Measurements from ENCODE around the gene ZNF219. TPM values are rescaled to one million over a fixed set of nuclear protein-coding genes. Genes with fewer than 3 reads are reported as not detected.

Gene ZNF219
- total RNA-seq, 1 donor from 2014 or later = 8.3 TPM

GRCh38 chr14:21107283-21107800 is 8.9 kb upstream of the ZNF219 start:
- no peak for DNase-seq (ENCODE audit: low spot score)
- H3K27ac Mint-ChIP-seq = no peak overlapping the region

GRCh38 chr14:21106498-21107282 is 8.2 kb upstream of the ZNF219 start:
- DNase-seq (ENCODE audit: low spot score) = peak; percentile 68
- Mint-ChIP-seq H3K4me3 (no peak overlapping the region), H3K27ac (no peak overlapping the region), H3K27me3 (ENCODE audit: insufficient read depth) (peaks cover 2% of the 10 kb centered on the region), H3K4me1 (ENCODE audit: low read depth) (peaks cover 34% of the 10 kb centered on the region), H3K36me3 (ENCODE audit: low read depth) (peaks cover 1% of the 10 kb centered on the region), H3K9me3 (no peaks in the 10 kb centered on the region)
- intact Hi-C loops (cut with micrococcal nuclease) = loop anchor here (1.0 to 10.0 kb wide), 3 partner anchors 38 to 448 kb away; no protein-coding TSS in a partner anchor

More at GRCh38 chr14:21107283-21107800, 8.9 kb upstream of the ZNF219 start:
- Mint-ChIP-seq H3K36me3 (ENCODE audit: low read depth) (peaks cover 1% of the 10 kb centered on the region), H3K9me3 (no peaks in the 10 kb centered on the region), H3K27me3 (ENCODE audit: insufficient read depth) (peaks cover 2% of the 10 kb centered on the region), H3K4me3 (no peak overlapping the region), H3K4me1 (ENCODE audit: low read depth) (peaks cover 27% of the 10 kb centered on the region)
- intact Hi-C loops (cut with micrococcal nuclease) = loop anchor here (1.0 to 10.0 kb wide), 3 partner anchors 39 to 447 kb away; no protein-coding TSS in a partner anchor

DNA sequence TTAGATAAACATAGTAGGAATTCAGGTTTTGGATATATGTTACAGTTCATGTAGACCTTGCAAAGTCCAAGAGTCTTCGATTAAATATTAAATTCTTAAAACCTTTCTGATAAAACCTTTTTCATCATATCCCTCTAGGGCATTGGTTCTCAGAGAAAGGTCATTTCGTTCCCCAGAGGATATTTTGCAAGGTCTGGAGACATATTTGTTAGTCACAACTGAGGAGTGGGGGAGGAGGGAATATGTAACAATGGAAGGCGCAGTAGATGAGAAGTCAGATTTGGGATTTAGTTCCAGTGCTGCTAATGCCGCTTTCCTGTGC is 7.7 kb upstream of the ZNF219 start:
- Mint-ChIP-seq H3K9me3 (no peaks in the 10 kb centered on the region), H3K27ac (no peak overlapping the region), H3K27me3 (ENCODE audit: insufficient read depth) (peaks cover 2% of the 10 kb centered on the region), H3K36me3 (ENCODE audit: low read depth) (peaks cover 1% of the 10 kb centered on the region), H3K4me1 (ENCODE audit: low read depth) (peaks cover 39% of the 10 kb centered on the region), H3K4me3 (no peak overlapping the region)
- intact Hi-C loops (cut with micrococcal nuclease) = loop anchor here (10.0 kb wide), 1 partner anchor 449 kb away; no protein-coding TSS in a partner anchor
- DNase-seq (ENCODE audit: low spot score) = no peak

DNA sequence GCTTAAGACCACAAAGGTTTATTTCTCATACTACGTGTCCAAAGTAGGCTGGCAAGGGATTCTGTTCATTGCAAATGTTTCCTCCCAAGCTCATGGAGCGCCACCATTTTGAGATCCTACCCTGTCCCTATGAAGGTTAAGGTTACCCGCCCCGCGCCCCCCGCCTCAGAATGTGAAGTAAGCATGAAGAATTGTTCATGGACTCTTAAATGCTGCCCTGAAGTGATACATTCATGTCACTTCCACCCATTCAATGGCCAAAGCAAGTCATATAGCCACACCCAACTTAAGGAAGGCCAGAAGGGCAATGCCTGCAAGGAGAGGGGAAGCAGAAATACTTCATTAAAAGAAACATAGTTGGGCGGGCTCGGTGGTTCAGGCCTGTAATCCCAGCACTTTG is 6.6 kb upstream of the ZNF219 start:
- H3K4me1 Mint-ChIP-seq (ENCODE audit: low read depth) = peaks cover 46% of the 10 kb centered on the region
- H3K27me3 Mint-ChIP-seq (ENCODE audit: insufficient read depth) = peaks cover 2% of the 10 kb centered on the region
- H3K4me3 Mint-ChIP-seq = peak overlapping the region; percentile 93
- no peaks in the 10 kb centered on the region for H3K9me3 Mint-ChIP-seq
- H3K27ac Mint-ChIP-seq = no peak overlapping the region
- no peak for DNase-seq (ENCODE audit: low spot score)
- H3K36me3 Mint-ChIP-seq (ENCODE audit: low read depth) = peaks cover 1% of the 10 kb centered on the region
- intact Hi-C loops (cut with micrococcal nuclease) = loop anchor here (10.0 kb wide), 1 partner anchor 450 kb away; no protein-coding TSS in a partner anchor

DNA sequence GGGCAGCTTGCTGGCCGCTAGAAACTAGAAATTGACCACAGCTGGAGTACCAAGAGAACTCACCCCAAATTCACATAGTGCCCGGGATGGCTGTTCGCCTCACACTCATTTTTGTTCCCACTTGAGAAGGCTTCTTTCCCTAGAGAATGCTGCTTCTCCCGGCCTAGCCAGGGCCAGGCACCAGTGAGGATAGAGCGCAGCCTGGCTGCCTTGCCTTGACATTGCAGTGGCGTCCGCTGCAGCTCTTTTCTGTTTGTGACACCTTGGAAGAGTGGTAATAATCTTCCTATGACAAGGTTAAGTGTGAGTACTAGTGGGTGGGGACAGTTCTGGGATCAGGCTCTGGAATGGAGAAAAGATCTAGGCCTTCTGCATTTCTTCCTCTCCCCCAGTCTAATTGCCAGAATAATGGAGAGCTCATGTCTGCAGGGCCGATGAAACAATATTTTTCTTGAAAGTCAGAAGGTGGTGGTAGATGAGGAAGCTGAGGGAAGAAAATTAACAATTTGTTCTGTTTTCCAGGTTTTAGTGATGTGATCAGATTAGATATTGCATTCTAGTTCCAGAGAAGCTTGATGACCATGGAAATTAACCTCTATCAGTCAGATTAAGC is 6.1 kb upstream of the ZNF219 start:
- peak overlapping the region; percentile 93 for H3K4me3 Mint-ChIP-seq
- no peaks in the 10 kb centered on the region for H3K9me3 Mint-ChIP-seq
- peak overlapping the region; percentile 97 for H3K27ac Mint-ChIP-seq
- H3K4me1 Mint-ChIP-seq (ENCODE audit: low read depth) = peaks cover 49% of the 10 kb centered on the region
- peaks cover 1% of the 10 kb centered on the region for H3K36me3 Mint-ChIP-seq (ENCODE audit: low read depth)
- intact Hi-C loops (cut with micrococcal nuclease) = loop anchor here (1.0 to 10.0 kb wide), 9 partner anchors 12 to 642 kb away; partner anchors contain the start of genes CHD8, HNRNPC, PIP4P1 and RNASE4
- peaks cover under 1% of the 10 kb centered on the region for H3K27me3 Mint-ChIP-seq (ENCODE audit: insufficient read depth)
- DNase-seq (ENCODE audit: low spot score) = peak; percentile 55

- DNase-seq (ENCODE audit: low spot score) = peak; percentile 92
- intact Hi-C loops (cut with micrococcal nuclease) = loop anchor here (1.0 to 10.0 kb wide), 10 partner anchors 12 to 642 kb away; partner anchors contain the start of genes CHD8, HNRNPC, METTL17 and PIP4P1
- Mint-ChIP-seq H3K27ac (peak overlapping the region; percentile 97), H3K4me3 (peak overlapping the region; percentile 93), H3K27me3 (ENCODE audit: insufficient read depth) (peaks cover 6% of the 10 kb centered on the region), H3K36me3 (ENCODE audit: low read depth) (peaks cover 1% of the 10 kb centered on the region), H3K4me1 (ENCODE audit: low read depth) (peaks cover 56% of the 10 kb centered on the region), H3K9me3 (no peaks in the 10 kb centered on the region)
Observed at GRCh38 chr14:21103710-21104447, 5.4 kb upstream of the ZNF219 start.

- H3K4me1 Mint-ChIP-seq (ENCODE audit: low read depth) = peaks cover 59% of the 10 kb centered on the region
- intact Hi-C loops (cut with micrococcal nuclease) = loop anchor here (1.0 to 10.0 kb wide), 6 partner anchors 114 to 641 kb away; partner anchors contain the start of genes CHD8, HNRNPC, METTL17 and PIP4P1
- H3K4me3 Mint-ChIP-seq = peak overlapping the region; percentile 93
- no peaks in the 10 kb centered on the region for H3K9me3 Mint-ChIP-seq
- H3K36me3 Mint-ChIP-seq (ENCODE audit: low read depth) = peaks cover 1% of the 10 kb centered on the region
- H3K27me3 Mint-ChIP-seq (ENCODE audit: insufficient read depth) = peaks cover 9% of the 10 kb centered on the region
- peak overlapping the region; percentile 97 for H3K27ac Mint-ChIP-seq
- no peak for DNase-seq (ENCODE audit: low spot score)
Observed at GRCh38 chr14:21103411-21103709, 4.9 kb upstream of the ZNF219 start.

DNA sequence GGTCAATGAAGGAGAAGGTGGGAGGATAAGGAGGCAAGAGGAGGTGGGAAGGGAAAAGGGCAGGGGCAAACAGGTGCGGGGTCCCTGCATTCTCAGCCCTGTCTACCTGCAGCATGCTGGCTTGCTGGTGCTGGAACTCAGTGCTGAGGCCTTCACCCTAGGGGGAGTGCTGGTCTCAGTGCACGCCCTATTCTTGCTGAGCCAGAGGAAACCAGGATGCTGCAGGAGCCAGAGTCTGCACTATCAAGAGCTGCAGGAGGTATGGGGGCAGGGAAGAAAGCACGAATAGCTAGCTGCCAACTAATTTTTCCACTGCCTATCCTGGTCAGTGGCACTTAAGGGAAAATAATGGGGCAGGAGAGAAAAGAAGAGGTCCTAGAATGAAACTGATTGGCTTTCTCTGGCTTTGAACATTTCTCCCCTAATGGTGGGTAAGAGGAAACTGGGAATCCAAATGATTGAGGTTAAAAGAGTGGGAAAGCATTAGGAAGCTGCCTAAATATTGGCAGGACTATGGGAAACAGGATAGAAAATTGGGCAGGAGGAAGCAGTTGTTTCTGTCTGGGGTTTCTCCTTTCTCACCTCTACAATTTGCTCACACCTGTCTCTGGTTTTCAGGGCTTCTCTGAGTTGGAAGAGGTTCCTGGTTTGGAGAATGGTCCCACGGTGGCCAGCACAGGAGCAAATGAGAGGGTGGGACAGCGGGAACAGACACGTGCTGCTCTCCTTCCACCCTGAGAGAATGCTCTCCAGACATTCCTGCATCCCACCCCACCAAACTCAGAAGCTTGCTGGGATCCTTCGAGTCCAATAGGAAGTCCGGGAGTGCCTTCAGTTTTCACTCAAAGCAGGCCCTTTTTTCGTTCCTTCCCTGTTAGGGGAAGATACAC is 4.3 kb upstream of the ZNF219 start:
- Mint-ChIP-seq H3K27ac (peak overlapping the region; percentile 97), H3K4me1 (ENCODE audit: low read depth) (peaks cover 59% of the 10 kb centered on the region), H3K36me3 (ENCODE audit: low read depth) (peaks cover 1% of the 10 kb centered on the region), H3K9me3 (no peaks in the 10 kb centered on the region), H3K4me3 (peak overlapping the region; percentile 93), H3K27me3 (ENCODE audit: insufficient read depth) (peaks cover 9% of the 10 kb centered on the region)
- DNase-seq (ENCODE audit: low spot score) = no peak
- intact Hi-C loops (cut with micrococcal nuclease) = loop anchor here (1.0 to 10.0 kb wide), 6 partner anchors 113 to 640 kb away; partner anchors contain the start of genes CHD8, HNRNPC, METTL17 and PIP4P1

GRCh38 chr14:21101802-21102413 is 3.5 kb upstream of the ZNF219 start:
- no peaks in the 10 kb centered on the region for H3K9me3 Mint-ChIP-seq
- peak overlapping the region; percentile 97 for H3K27ac Mint-ChIP-seq
- peaks cover 57% of the 10 kb centered on the region for H3K4me1 Mint-ChIP-seq (ENCODE audit: low read depth)
- intact Hi-C loops (cut with micrococcal nuclease) = loop anchor here (5.0 to 10.0 kb wide), 5 partner anchors 165 to 640 kb away; partner anchors contain the start of genes CHD8, HNRNPC, PIP4P1 and RNASE4
- H3K36me3 Mint-ChIP-seq (ENCODE audit: low read depth) = peaks cover 1% of the 10 kb centered on the region
- H3K27me3 Mint-ChIP-seq (ENCODE audit: insufficient read depth) = peaks cover 15% of the 10 kb centered on the region
- DNase-seq (ENCODE audit: low spot score) = no peak
- H3K4me3 Mint-ChIP-seq = peak overlapping the region; percentile 93

GRCh38 chr14:21100931-21101330 is 2.5 kb upstream of the ZNF219 start, which contains the start of gene TMEM253:
Gene TMEM253, plus strand, starts transcription at chr14:21101066. Its CDS starts 278 bp downstream, at chr14:21101344.
- Mint-ChIP-seq H3K36me3 (ENCODE audit: low read depth) (peaks cover 1% of the 10 kb centered on the region), H3K27ac (no peak within 1 kb of the TSS), H3K27me3 (ENCODE audit: insufficient read depth) (peaks cover 17% of the 10 kb centered on the region), H3K9me3 (no peaks in the 10 kb centered on the region), H3K4me1 (ENCODE audit: low read depth) (peaks cover 53% of the 10 kb centered on the region), H3K4me3 (peak within 1 kb of the TSS; percentile 93)
- intact Hi-C loops (cut with micrococcal nuclease) = loop anchor here (5.0 to 10.0 kb wide), 5 partner anchors 166 to 639 kb away; partner anchors contain the start of genes CHD8, HNRNPC, PIP4P1 and RNASE4
- no peak for DNase-seq (ENCODE audit: low spot score)

- H3K27me3 Mint-ChIP-seq (ENCODE audit: insufficient read depth) = peaks cover 17% of the 10 kb centered on the region
- peak overlapping the region; percentile 3 for H3K27ac Mint-ChIP-seq
- H3K9me3 Mint-ChIP-seq = no peaks in the 10 kb centered on the region
- H3K4me1 Mint-ChIP-seq (ENCODE audit: low read depth) = peaks cover 50% of the 10 kb centered on the region
- no peak for DNase-seq (ENCODE audit: low spot score)
- H3K4me3 Mint-ChIP-seq = peak overlapping the region; percentile 87
- intact Hi-C loops (cut with micrococcal nuclease) = no loop called here
- H3K36me3 Mint-ChIP-seq (ENCODE audit: low read depth) = peaks cover 1% of the 10 kb centered on the region
Observed at GRCh38 chr14:21099596-21099985, 1.1 kb upstream of the ZNF219 start.
